HUES48 (cell line): Measurements from ENCODE around the gene PEAK1.

Experiments used
- H3K27ac ChIP-seq: one replicate; pipeline ENCODE4 v1.7.0; 2013; ENCODE audit warnings: low read depth, low read length, inconsistent platforms
- H3K27me3 ChIP-seq: 2 replicates; pipeline ENCODE4 v1.6.1; 2013; ENCODE audit warnings: mild to moderate bottlenecking, low read length; ENCODE audit not compliant: control insufficient read depth, insufficient read depth
- H3K36me3 ChIP-seq: 2 replicates; pipeline ENCODE4 v1.6.1; 2013; ENCODE audit warnings: low read length; ENCODE audit not compliant: control insufficient read depth, insufficient read depth
- H3K4me1 ChIP-seq: 2 replicates; pipeline ENCODE4 v1.6.1; 2013; ENCODE audit warnings: mild to moderate bottlenecking, low read length; ENCODE audit not compliant: control insufficient read depth, insufficient read depth
- H3K4me3 ChIP-seq: 2 replicates; pipeline ENCODE4 v1.5.1; 2013; ENCODE audit warnings: mild to moderate bottlenecking, low read depth, low read length
- H3K9ac ChIP-seq: 2 replicates; pipeline ENCODE4 v1.6.1; 2013; ENCODE audit warnings: mild to moderate bottlenecking, low read depth, low read length, moderate library complexity
- H3K9me3 ChIP-seq: 2 replicates; pipeline ENCODE4 v1.6.1; 2013; ENCODE audit warnings: low read length; ENCODE audit not compliant: control insufficient read depth, insufficient read depth

Gene PEAK1

DNA sequence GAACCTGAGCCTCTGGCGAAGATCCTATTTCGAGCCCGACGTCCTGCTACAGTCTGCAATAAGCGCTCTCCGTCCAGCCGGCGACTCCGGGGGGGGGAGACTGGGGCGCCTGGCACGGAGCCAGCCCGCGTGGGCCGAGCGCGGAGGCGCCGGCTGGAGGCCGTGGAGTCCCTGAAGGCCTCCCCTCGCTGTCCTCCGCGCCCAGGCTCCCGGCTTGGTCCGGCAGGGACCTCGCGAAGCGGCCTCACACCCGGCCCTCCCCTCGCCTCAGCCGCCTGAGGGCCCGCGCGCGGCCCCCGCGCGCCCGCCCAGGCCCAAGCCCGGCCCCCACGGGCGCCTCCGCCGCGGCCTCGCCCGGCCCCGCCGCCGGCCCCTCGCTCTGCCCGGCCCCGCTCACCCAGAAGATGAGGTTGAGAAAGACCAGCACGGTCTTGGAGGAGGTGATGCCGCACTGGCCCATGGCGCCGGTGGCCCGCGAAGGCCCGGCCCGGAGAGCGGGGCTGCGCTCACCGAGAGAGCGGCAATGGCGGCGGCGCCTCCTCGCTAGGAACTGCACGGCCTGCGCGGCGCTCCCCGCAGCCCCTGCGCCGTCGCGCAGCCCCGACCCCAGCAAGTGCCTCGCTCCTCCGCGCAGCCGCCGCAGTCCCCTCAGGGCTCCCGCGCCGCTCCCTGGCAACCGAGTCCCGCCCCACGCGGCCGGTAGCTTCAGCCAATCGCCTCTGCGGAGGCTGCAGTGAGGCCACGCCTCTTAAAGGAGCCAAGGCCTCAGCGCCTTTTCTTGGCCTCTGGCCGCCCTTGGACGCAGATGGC lies 349.2 kb downstream of the PEAK1 start, which contains the start of gene TSPAN3:
Gene TSPAN3 (minus strand): TSS at position 615 of the 810 bp plus-strand sequence. CDS start 155 bp downstream, at position 460.
- H3K27ac ChIP-seq = peak within 1 kb of the TSS; percentile 77
- peaks cover 9% of the 10 kb centered on the region; the same call in 1 of the 2 replicates for H3K36me3 ChIP-seq
- H3K9ac ChIP-seq = peak within 1 kb of the TSS; percentile 84
- peak within 1 kb of the TSS; percentile 78 for H3K4me3 ChIP-seq
- no peaks in the 10 kb centered on the region for H3K9me3 ChIP-seq
- peaks cover 4% of the 10 kb centered on the region for H3K27me3 ChIP-seq
- H3K4me1 ChIP-seq = peaks cover 12% of the 10 kb centered on the region

DNA sequence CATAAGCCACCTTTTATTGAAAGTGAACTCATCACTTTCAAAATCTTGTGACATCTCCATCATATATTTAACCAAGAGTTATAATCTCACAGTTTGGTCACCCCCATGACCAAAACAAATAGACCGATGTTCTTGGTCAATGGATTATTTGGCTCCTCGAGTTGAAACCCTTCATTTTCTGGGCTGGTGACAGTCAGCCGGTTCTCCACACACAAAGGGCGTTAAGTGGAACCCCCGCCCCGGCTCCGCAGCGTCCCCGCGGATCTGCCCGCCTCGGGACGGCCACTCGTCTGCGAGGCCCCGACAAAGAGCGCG lies 349.8 kb downstream of the PEAK1 start:
- H3K9me3 ChIP-seq = no peaks in the 10 kb centered on the region
- H3K27ac ChIP-seq = no peak overlapping the region
- H3K9ac ChIP-seq = peak overlapping the region; percentile 84
- peak overlapping the region; percentile 78 for H3K4me3 ChIP-seq
- H3K36me3 ChIP-seq = peaks cover 9% of the 10 kb centered on the region; the same call in 1 of the 2 replicates
- H3K4me1 ChIP-seq = peaks cover 12% of the 10 kb centered on the region
- peaks cover 4% of the 10 kb centered on the region for H3K27me3 ChIP-seq

- peaks cover 17% of the 10 kb centered on the region for H3K4me1 ChIP-seq
- H3K4me3 ChIP-seq = peak overlapping the region; percentile 78
- H3K9me3 ChIP-seq = no peaks in the 10 kb centered on the region
- H3K9ac ChIP-seq = no peak overlapping the region
- H3K27ac ChIP-seq = no peak overlapping the region
- H3K36me3 ChIP-seq = peaks cover 9% of the 10 kb centered on the region; the same call in 1 of the 2 replicates
- peaks cover 4% of the 10 kb centered on the region for H3K27me3 ChIP-seq
These were observed 350.3 kb downstream of the PEAK1 start for GRCh38 chr15:77069521-77070121.

GRCh38 chr15:77068633-77069032 lies 351.3 kb downstream of the PEAK1 start:
- no peaks in the 10 kb centered on the region for H3K9me3 ChIP-seq
- H3K27ac ChIP-seq = no peak overlapping the region
- H3K27me3 ChIP-seq = peaks cover 4% of the 10 kb centered on the region
- H3K4me3 ChIP-seq = no peak overlapping the region
- H3K4me1 ChIP-seq = peaks cover 25% of the 10 kb centered on the region
- no peak overlapping the region for H3K9ac ChIP-seq
- peaks cover 9% of the 10 kb centered on the region; the same call in 1 of the 2 replicates for H3K36me3 ChIP-seq

- Histone ChIP-seq H3K36me3 (peaks cover 9% of the 10 kb centered on the region; the same call in 1 of the 2 replicates), H3K4me3 (no peak overlapping the region), H3K9me3 (no peaks in the 10 kb centered on the region), H3K27ac (no peak overlapping the region), H3K4me1 (peaks cover 27% of the 10 kb centered on the region), H3K27me3 (peaks cover 4% of the 10 kb centered on the region), H3K9ac (no peak overlapping the region)
These were observed 352.1 kb downstream of the PEAK1 start for GRCh38 chr15:77067691-77068367.

GRCh38 chr15:77066971-77067690 lies 352.8 kb downstream of the PEAK1 start:
- Histone ChIP-seq H3K9me3 (no peaks in the 10 kb centered on the region), H3K4me3 (no peak overlapping the region), H3K9ac (no peak overlapping the region), H3K27ac (no peak overlapping the region), H3K4me1 (peaks cover 27% of the 10 kb centered on the region), H3K36me3 (peaks cover 9% of the 10 kb centered on the region; the same call in 1 of the 2 replicates), H3K27me3 (peaks cover 4% of the 10 kb centered on the region)

- Histone ChIP-seq H3K4me3 (no peak overlapping the region), H3K27ac (peak overlapping the region; percentile 11), H3K9ac (no peak overlapping the region), H3K27me3 (peaks cover under 1% of the 10 kb centered on the region; the same call in 1 of the 2 replicates), H3K9me3 (no peaks in the 10 kb centered on the region), H3K4me1 (peaks cover 24% of the 10 kb centered on the region), H3K36me3 (peaks cover 9% of the 10 kb centered on the region; the same call in 1 of the 2 replicates)
These were observed 355.2 kb downstream of the PEAK1 start for GRCh38 chr15:77064539-77065308.

DNA sequence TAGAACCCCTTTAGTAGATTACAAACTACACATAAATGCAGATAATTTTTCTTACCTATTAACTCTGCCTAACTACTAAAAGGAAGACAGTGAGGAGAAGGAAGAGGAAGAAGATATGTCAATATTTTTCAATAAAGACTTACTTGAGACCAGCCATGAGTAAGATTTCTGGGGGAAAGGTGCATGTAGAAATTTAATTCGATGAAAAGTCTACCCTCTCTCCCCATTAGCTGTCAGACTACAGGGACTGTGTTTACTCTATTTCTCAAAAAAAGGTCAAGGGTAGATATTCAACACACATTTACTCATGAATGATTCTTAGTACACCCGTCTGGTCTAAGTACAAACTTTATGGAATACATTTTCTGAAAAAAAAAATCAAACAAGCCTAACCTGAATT lies 355.8 kb downstream of the PEAK1 start:
- no peak overlapping the region for H3K4me3 ChIP-seq
- peaks cover 6% of the 10 kb centered on the region; the same call in 1 of the 2 replicates for H3K36me3 ChIP-seq

DNA sequence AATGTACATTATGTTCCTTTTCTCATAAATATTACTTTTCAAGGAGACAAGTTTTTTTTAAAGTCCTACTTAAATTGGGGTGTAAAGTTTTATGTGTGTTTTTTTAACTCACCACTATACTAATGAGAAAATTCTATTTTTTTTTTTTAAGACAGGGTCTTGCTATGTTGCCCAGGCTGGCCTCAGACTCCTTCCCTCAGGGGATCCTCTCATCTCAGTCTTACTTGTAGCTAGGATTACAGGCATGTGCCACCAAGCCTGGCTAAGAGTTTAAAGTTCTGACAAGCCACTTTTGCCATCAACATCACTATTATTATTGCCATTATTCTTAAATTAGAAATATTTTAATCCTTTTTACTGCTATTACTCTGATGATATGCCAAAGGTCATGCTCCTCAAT lies 356.7 kb downstream of the PEAK1 start:
- Histone ChIP-seq H3K4me1 (peaks cover 20% of the 10 kb centered on the region), H3K9ac (no peak overlapping the region), H3K27ac (no peak overlapping the region), H3K27me3 (no peaks in the 10 kb centered on the region), H3K9me3 (no peaks in the 10 kb centered on the region), H3K4me3 (no peak overlapping the region), H3K36me3 (no peaks in the 10 kb centered on the region)

More for the DNA sequence above, 355.8 kb downstream of the PEAK1 start:
- no peaks in the 10 kb centered on the region for H3K9me3 ChIP-seq
- peak overlapping the region; percentile 21 for H3K27ac ChIP-seq
- peaks cover 20% of the 10 kb centered on the region for H3K4me1 ChIP-seq
- no peak overlapping the region for H3K9ac ChIP-seq
- no peaks in the 10 kb centered on the region for H3K27me3 ChIP-seq

- H3K9ac ChIP-seq = no peak overlapping the region
- H3K27me3 ChIP-seq = no peaks in the 10 kb centered on the region
- H3K27ac ChIP-seq = no peak overlapping the region
- no peaks in the 10 kb centered on the region for H3K9me3 ChIP-seq
- no peak overlapping the region for H3K4me3 ChIP-seq
- no peaks in the 10 kb centered on the region for H3K36me3 ChIP-seq
- peaks cover 34% of the 10 kb centered on the region for H3K4me1 ChIP-seq
These were observed 359.4 kb downstream of the PEAK1 start for GRCh38 chr15:77060546-77060945.
